Ectodermal cell (in vitro differentiated cells): Measurements from ENCODE around the gene TOP1.

Experiments used
- H3K27ac ChIP-seq: 2 replicates; pipeline ENCODE4 v1.7.0; 2013; ENCODE audit warnings: mild to moderate bottlenecking, low read depth, low read length; ENCODE audit not compliant: insufficient read depth, poor library complexity, severe bottlenecking
- H3K27me3 ChIP-seq: 2 replicates; pipeline ENCODE4 v1.7.0; 2013; ENCODE audit warnings: mild to moderate bottlenecking, low read length; ENCODE audit not compliant: insufficient read depth, control insufficient read depth, poor library complexity, severe bottlenecking
- H3K36me3 ChIP-seq: one replicate; pipeline ENCODE4 v1.7.0; 2013; ENCODE audit warnings: low read length; ENCODE audit not compliant: control insufficient read depth, insufficient read depth
- H3K4me1 ChIP-seq: one replicate; pipeline ENCODE4 v1.7.0; 2013; ENCODE audit warnings: low read length; ENCODE audit not compliant: control insufficient read depth, insufficient read depth
- H3K4me3 ChIP-seq: 2 replicates; pipeline ENCODE4 v1.7.0; 2013; ENCODE audit warnings: low read depth, low read length, control low read depth; ENCODE audit not compliant: insufficient read depth
- H3K9me3 ChIP-seq: 2 replicates; pipeline ENCODE4 v1.7.0; 2013; ENCODE audit warnings: mild to moderate bottlenecking, low read length, moderate library complexity; ENCODE audit not compliant: control insufficient read depth
- WGBS, 2 experiments: methylation state at CpG; one replicate each; pipeline ENCODE4 v1.1.7; 2013; ENCODE audit warnings: missing lambda C conversion rate in 2 of 2; 5-methylcytosine and 5-hydroxymethylcytosine counted together

Gene TOP1

DNA sequence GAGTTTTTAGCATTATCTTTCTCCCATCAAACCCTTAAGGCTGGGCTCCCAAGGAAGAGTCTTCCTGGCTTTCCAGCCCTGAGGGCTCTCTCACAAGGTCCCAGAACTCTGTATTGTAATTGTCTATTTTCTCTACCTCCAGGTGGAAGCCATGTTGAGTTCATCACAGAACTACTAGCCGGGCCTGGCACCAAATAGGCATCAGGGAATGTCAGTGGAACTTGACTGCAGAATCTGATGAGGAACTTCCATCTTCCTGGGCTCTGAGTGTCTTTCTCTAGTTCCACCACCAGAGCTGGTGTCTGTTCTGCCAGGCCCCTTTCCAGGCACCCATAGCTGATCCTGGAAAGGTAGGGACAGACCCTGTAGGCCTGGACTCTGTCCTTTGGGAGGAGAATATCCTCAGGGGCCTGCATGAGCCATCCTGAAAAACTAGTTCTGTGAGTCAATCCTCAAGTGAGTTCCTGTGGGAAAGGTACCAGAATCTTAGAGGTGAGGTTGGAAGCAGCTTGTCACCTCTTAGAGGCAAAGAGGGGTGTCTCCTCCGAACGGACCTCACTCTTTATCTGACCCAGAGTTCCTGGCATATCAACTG lies 11.1 kb upstream of the TOP1 start:
- 92 to 96% methylated on average over 3 of the region's 3 CpGs for WGBS, 2 experiments
- H3K36me3 ChIP-seq, result no peaks in the 10 kb centered on the region
- H3K27ac ChIP-seq, result no peak overlapping the region
- H3K27me3 ChIP-seq, result no peaks in the 10 kb centered on the region
- no peak overlapping the region for H3K4me3 ChIP-seq
- no peaks in the 10 kb centered on the region for H3K9me3 ChIP-seq
- H3K4me1 ChIP-seq, result no peaks in the 10 kb centered on the region

- no peaks in the 10 kb centered on the region for H3K9me3 ChIP-seq
- no peak overlapping the region for H3K27ac ChIP-seq
- 93 to 96% methylated on average over 2 of the region's 2 CpGs for WGBS, 2 experiments
- H3K27me3 ChIP-seq, result no peaks in the 10 kb centered on the region
- H3K4me1 ChIP-seq, result no peaks in the 10 kb centered on the region
- H3K36me3 ChIP-seq, result no peaks in the 10 kb centered on the region
- no peak overlapping the region for H3K4me3 ChIP-seq
These were observed 10.5 kb upstream of the TOP1 start for GRCh38 chr20:41018153-41018552.

GRCh38 chr20:41023549-41023948 lies 5.1 kb upstream of the TOP1 start:
- Histone ChIP-seq H3K9me3 (no peaks in the 10 kb centered on the region), H3K27me3 (no peaks in the 10 kb centered on the region)
- WGBS, 2 experiments, result 93 to 95% methylated on average over 3 of the region's 3 CpGs

GRCh38 chr20:41027366-41027765 lies 1.3 kb upstream of the TOP1 start:
- 90 to 92% methylated on average over 8 of the region's 8 CpGs for WGBS, 2 experiments
- no peaks in the 10 kb centered on the region for H3K9me3 ChIP-seq
- no peaks in the 10 kb centered on the region for H3K36me3 ChIP-seq
- no peak overlapping the region for H3K27ac ChIP-seq
- H3K27me3 ChIP-seq, result no peaks in the 10 kb centered on the region
- peaks cover 20% of the 10 kb centered on the region for H3K4me1 ChIP-seq
- H3K4me3 ChIP-seq, result peak overlapping the region; percentile 44

More at GRCh38 chr20:41023549-41023948, 5.1 kb upstream of the TOP1 start:
- H3K4me3 ChIP-seq, result no peak overlapping the region
- H3K36me3 ChIP-seq, result no peaks in the 10 kb centered on the region
- H3K4me1 ChIP-seq, result peaks cover 5% of the 10 kb centered on the region
- H3K27ac ChIP-seq, result no peak overlapping the region

GRCh38 chr20:41027872-41028358 lies 707 bp upstream of the TOP1 start:
- H3K9me3 ChIP-seq, result no peaks in the 10 kb centered on the region
- peaks cover 25% of the 10 kb centered on the region for H3K4me1 ChIP-seq
- WGBS, 2 experiments, result 52 to 53% methylated on average over 10 of the region's 10 CpGs
- peak overlapping the region; percentile 40 for H3K27ac ChIP-seq
- no peaks in the 10 kb centered on the region for H3K27me3 ChIP-seq
- H3K4me3 ChIP-seq, result peak overlapping the region; percentile 44
- no peaks in the 10 kb centered on the region for H3K36me3 ChIP-seq

GRCh38 chr20:41029150-41029901 lies 704 bp downstream of the TOP1 start:
- H3K4me1 ChIP-seq, result peaks cover 27% of the 10 kb centered on the region
- peak overlapping the region; percentile 71 for H3K27ac ChIP-seq
- peak overlapping the region; percentile 86 for H3K4me3 ChIP-seq
- H3K27me3 ChIP-seq, result no peaks in the 10 kb centered on the region
- no peaks in the 10 kb centered on the region for H3K36me3 ChIP-seq
- H3K9me3 ChIP-seq, result no peaks in the 10 kb centered on the region
- WGBS, 2 experiments, result 0% methylated on average over 67 to 69 of the region's 69 CpGs

DNA sequence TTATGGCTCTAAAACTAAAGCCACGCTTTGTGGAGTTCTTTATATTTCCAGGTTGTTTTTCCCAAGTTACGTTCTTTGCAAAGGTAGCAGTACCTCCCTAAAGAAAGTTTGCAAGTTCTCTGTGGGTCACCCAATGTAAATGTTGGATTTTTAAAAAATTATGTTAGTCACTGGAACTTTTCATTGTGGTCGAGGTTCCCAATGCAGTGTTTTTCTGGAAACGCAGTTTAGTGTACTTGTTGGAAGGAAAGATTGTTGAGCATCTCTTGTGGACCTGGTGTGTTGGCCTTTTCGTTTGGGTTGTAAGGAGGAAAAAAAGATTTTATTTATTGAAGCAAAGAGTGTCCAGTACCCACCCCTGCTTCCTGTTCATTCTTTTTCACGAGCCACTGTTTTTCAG lies 1.4 kb downstream of the TOP1 start:
- Histone ChIP-seq H3K9me3 (no peaks in the 10 kb centered on the region), H3K27me3 (no peaks in the 10 kb centered on the region), H3K36me3 (no peaks in the 10 kb centered on the region), H3K27ac (no peak overlapping the region), H3K4me3 (peak overlapping the region; percentile 86), H3K4me1 (peaks cover 27% of the 10 kb centered on the region)
- 50 to 60% methylated on average over 6 of the region's 6 CpGs for WGBS, 2 experiments

DNA sequence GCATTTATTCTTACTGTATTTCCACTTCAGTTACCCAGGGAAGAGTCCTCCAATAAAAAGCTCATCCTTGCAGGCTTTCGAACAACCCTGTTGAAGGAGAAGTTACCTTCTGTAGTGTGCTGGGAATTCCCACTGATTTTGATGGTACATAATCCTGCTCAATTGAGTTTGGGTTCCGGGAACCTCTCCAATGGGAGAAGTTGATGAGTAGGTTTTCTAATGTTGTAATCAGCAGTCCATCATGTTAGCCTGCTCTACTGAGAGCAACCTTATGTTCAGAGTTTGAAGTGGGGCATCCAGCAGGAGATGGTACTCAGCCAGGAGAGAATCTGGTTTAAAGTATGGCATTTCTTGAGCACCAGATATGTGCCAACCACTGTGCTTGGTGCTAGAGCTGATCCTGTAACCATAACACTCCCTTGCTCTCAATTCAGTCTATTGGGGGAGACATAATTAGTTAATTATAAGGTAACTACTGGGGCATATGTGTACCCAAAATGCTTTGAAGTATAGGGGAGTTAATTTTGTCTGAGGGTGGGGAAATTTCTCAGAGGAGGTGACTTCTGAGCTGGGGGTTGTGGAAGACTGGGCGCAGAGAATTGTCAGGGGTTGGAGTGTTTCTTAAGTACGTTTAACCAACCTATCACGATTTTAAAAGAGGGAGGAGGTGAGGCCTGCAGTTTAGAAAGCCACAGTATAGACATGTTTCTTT lies 2.1 kb downstream of the TOP1 start:
- H3K27me3 ChIP-seq, result no peaks in the 10 kb centered on the region
- H3K9me3 ChIP-seq, result no peaks in the 10 kb centered on the region
- WGBS, 2 experiments, result 84 to 87% methylated on average over 5 of the region's 5 CpGs
- peak overlapping the region; percentile 86 for H3K4me3 ChIP-seq
- no peak overlapping the region for H3K27ac ChIP-seq
- no peaks in the 10 kb centered on the region for H3K36me3 ChIP-seq
- H3K4me1 ChIP-seq, result peaks cover 27% of the 10 kb centered on the region

GRCh38 chr20:41031243-41031619 lies 2.6 kb downstream of the TOP1 start:
- Histone ChIP-seq H3K4me3 (peak overlapping the region; percentile 86), H3K9me3 (no peaks in the 10 kb centered on the region), H3K4me1 (peaks cover 27% of the 10 kb centered on the region), H3K27ac (no peak overlapping the region), H3K36me3 (no peaks in the 10 kb centered on the region), H3K27me3 (no peaks in the 10 kb centered on the region)
- 94 to 98% methylated on average over 1 to 2 of the region's 2 CpGs for WGBS, 2 experiments

DNA sequence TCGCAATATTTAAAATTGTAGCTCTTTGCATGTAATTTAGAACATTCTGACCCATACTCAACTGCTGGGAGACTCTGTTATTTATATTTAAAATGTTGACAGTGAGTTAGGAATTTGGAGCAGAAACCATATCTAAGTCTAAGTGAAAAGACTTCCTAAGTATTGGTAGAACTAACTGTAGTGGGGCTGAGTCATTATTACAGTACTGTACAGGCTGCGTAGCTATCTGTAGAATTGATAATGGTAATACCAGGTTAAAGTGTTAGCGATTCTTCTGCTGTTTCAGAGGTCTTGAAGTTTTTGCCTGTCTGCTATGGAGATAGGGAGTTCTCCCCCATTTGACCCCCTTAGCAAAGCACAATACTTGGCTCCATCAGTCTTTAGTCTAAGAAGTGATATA lies 3.6 kb downstream of the TOP1 start:
- no peaks in the 10 kb centered on the region for H3K36me3 ChIP-seq
- WGBS, 2 experiments, result 91 to 98% methylated on average over 2 to 3 of the region's 3 CpGs
- H3K9me3 ChIP-seq, result no peaks in the 10 kb centered on the region
- H3K4me1 ChIP-seq, result peaks cover 27% of the 10 kb centered on the region
- no peak overlapping the region for H3K4me3 ChIP-seq
- H3K27me3 ChIP-seq, result no peaks in the 10 kb centered on the region
- no peak overlapping the region for H3K27ac ChIP-seq
